ENCODE results near the gene OTOR. TPM values are rescaled to one million over a fixed set of nuclear protein-coding genes. Genes with fewer than 3 reads are reported as not detected.

Gene OTOR
- total and polyA plus RNA-seq, 11 donors = not detected

GRCh38 chr20:16775961-16776360 lies 27.8 kb downstream of the OTOR start:
- no peak for DNase-seq
- intact Hi-C loops (cut with DNase I) = no loop called here
- no peak overlapping the region for H3K27ac ChIP-seq
- no peaks in the 10 kb centered on the region for H3K4me1 ChIP-seq
- H3K9me3 ChIP-seq = peaks cover 0 to 8% (median 0%) of the 10 kb centered on the region in 12 donors
- H3K27me3 ChIP-seq = no peaks in the 10 kb centered on the region
- no peaks in the 10 kb centered on the region for H3K36me3 ChIP-seq
- no peak for ATAC-seq
- H3K4me3 ChIP-seq = no peak overlapping the region
- TF ChIP-seq CTCF (IDR thresholded peaks at IDR 0.05) (no peak), POLR2A (IDR thresholded peaks at IDR 0.05) (no peak)
- WGBS, 4 donors = 71 to 84% (median 74%) methylated on average over 1 of the region's 1 CpG

- ATAC-seq (no peak), DNase-seq (no peak)
- no peaks in the 10 kb centered on the region for H3K4me1 ChIP-seq
- H3K4me3 ChIP-seq = no peak overlapping the region
- intact Hi-C loops (cut with DNase I) = no loop called here
- no peak overlapping the region for H3K27ac ChIP-seq
- no peaks in the 10 kb centered on the region for H3K27me3 ChIP-seq
- 56 to 85% (median 76%) methylated on average over 1 of the region's 1 CpG for WGBS, 4 donors
- peaks cover 0 to 12% (median 0%) of the 10 kb centered on the region in 12 donors for H3K9me3 ChIP-seq
- TF ChIP-seq CTCF (IDR thresholded peaks at IDR 0.05) (no peak), POLR2A (IDR thresholded peaks at IDR 0.05) (no peak)
- H3K36me3 ChIP-seq = no peaks in the 10 kb centered on the region
Observed at GRCh38 chr20:16777126-16777525, 29.0 kb downstream of the OTOR start.

- Histone ChIP-seq H3K36me3 (no peaks in the 10 kb centered on the region), H3K4me3 (no peak overlapping the region), H3K9me3 (peaks cover 0 to 16% (median 0%) of the 10 kb centered on the region in 12 donors), H3K27ac (no peak overlapping the region), H3K27me3 (no peaks in the 10 kb centered on the region), H3K4me1 (no peaks in the 10 kb centered on the region)
- TF ChIP-seq POLR2A (IDR thresholded peaks at IDR 0.05) (no peak), CTCF (IDR thresholded peaks at IDR 0.05) (no peak)
- intact Hi-C loops (cut with DNase I) = no loop called here
- ATAC-seq (no peak), DNase-seq (no peak)
- 91 to 97% (median 93%) methylated on average over 1 of the region's 1 CpG for WGBS, 4 donors
Observed at GRCh38 chr20:16778159-16778558, 30.0 kb downstream of the OTOR start.

- Histone ChIP-seq H3K9me3 (peaks cover 0 to 16% (median 0%) of the 10 kb centered on the region in 12 donors), H3K4me1 (no peaks in the 10 kb centered on the region), H3K27me3 (no peaks in the 10 kb centered on the region), H3K36me3 (no peaks in the 10 kb centered on the region), H3K27ac (no peak overlapping the region), H3K4me3 (no peak overlapping the region)
- intact Hi-C loops (cut with DNase I) = no loop called here
- TF ChIP-seq POLR2A (IDR thresholded peaks at IDR 0.05) (no peak), CTCF (IDR thresholded peaks at IDR 0.05) (no peak)
- ATAC-seq (no peak), DNase-seq (no peak)
- 94 to 100% (median 98%) methylated on average over 1 of the region's 1 CpG for WGBS, 4 donors
Observed at GRCh38 chr20:16781496-16781895, 33.3 kb downstream of the OTOR start.

Measured in heart left ventricle (tissue), 16 donors.